K562 (cell line): Measurements from ENCODE around the gene ANO1. TPM values are rescaled to one million over a fixed set of nuclear protein-coding genes. Genes with fewer than 3 reads are reported as not detected.
A peak's percentile ranks its signal among the peaks of the same experiment; 100 is the strongest.

Source experiments
- AFF4 ChIP-seq: sonication (generic); formaldehyde crosslinking; IDR thresholded peaks from 2 replicates; pipeline ENCODE4 v1.8.0; 2023; ENCODE audit warnings: mild to moderate bottlenecking, missing genetic modification reagents
- CC2D1A ChIP-seq: fragments of 450-650 bp; IDR thresholded peaks from 2 replicates; pipeline ENCODE4 v1.6.1; 2017; ENCODE audit warnings: mild to moderate bottlenecking
- DEAF1 ChIP-seq: fragments of 450-650 bp; formaldehyde crosslinking; IDR thresholded peaks from 2 replicates; pipeline ENCODE4 v1.4.0; 2020; ENCODE audit warnings: mild to moderate bottlenecking, moderate library complexity
- ESRRA ChIP-seq: fragments of 450-650 bp; IDR thresholded peaks from 2 replicates; pipeline ENCODE4 v1.6.1; 2014; ENCODE audit warnings: low read depth, mild to moderate bottlenecking, moderate library complexity, borderline replicate concordance
- HLTF ChIP-seq: fragments of 450-650 bp; IDR thresholded peaks from 2 replicates; pipeline ENCODE4 v1.6.1; 2016
- KLF16 ChIP-seq: IDR thresholded peaks from 2 replicates; pipeline ENCODE4 v1.6.1; 2016; ENCODE audit warnings: antibody characterized with exemption
- LEF1 ChIP-seq: fragments of 450-650 bp; IDR thresholded peaks from 2 replicates; pipeline ENCODE4 v1.6.1; 2016; ENCODE audit warnings: mild to moderate bottlenecking
- MAFG ChIP-seq: fragments of 450-650 bp; conservative IDR thresholded peaks from 2 replicates; pipeline ENCODE4 v1.6.1; 2016; ENCODE audit warnings: missing genetic modification characterization, missing compliant biosample characterization
- NFE2 ChIP-seq: IDR thresholded peaks from 2 replicates; pipeline ENCODE4 v1.6.1; 2014; ENCODE audit warnings: antibody characterized with exemption, low read depth
- STAG1 ChIP-seq: sonication (generic); formaldehyde crosslinking; IDR thresholded peaks from 2 replicates; pipeline ENCODE4 v1.5.0; 2020; ENCODE audit warnings: missing genetic modification reagents, borderline replicate concordance
- TFAP4 ChIP-seq: sonication (generic); formaldehyde crosslinking; IDR thresholded peaks from 2 replicates; pipeline ENCODE4 v1.8.0; 2022; ENCODE audit warnings: missing genetic modification reagents, mild to moderate bottlenecking, moderate library complexity, borderline replicate concordance
- ZC3H8 ChIP-seq: fragments of 450-650 bp; IDR thresholded peaks from 2 replicates; pipeline ENCODE4 v1.6.1; 2017
- ZFP36 ChIP-seq: fragments of 150-350 bp; IDR thresholded peaks from 2 replicates; pipeline ENCODE4 v1.6.1; 2018; ENCODE audit warnings: low read length, low read depth; ENCODE audit not compliant: partially characterized antibody
- ZKSCAN1 ChIP-seq: fragments of 150-350 bp; IDR thresholded peaks from 2 replicates; pipeline ENCODE4 v1.6.1; 2016; ENCODE audit warnings: low read depth, low read length
- ZNF316 ChIP-seq: fragments of 450-650 bp; IDR thresholded peaks from 2 replicates; pipeline ENCODE4 v1.6.1; 2016
- ZNF384 ChIP-seq: IDR thresholded peaks from 2 replicates; pipeline ENCODE4 v1.6.1; 2012; ENCODE audit warnings: low read depth, low read length, improper control_type of control experiment
- ZNF655 ChIP-seq: fragments of 250-450 bp; sonication (Bioruptor Pico); IDR thresholded peaks from 2 replicates; pipeline ENCODE4 v1.5.0; 2021
- polyA plus RNA-seq, 8 experiments: library from polyadenylated mRNA; depleted of rRNA in 4 of 8; stranded (reverse) in 5 of 8; unstranded in 3 of 8; fragments of >200 nt; fragmentation: Nextera tagmentation in 2 of 8; fragmentation: Illumina TruSeq in 1 of 8; extraction: Ambion mirVana in 2 of 8; extraction: Trizol in 1 of 8; gene quantifications; 2 replicates each; pipeline versions ENCODE4 v1.2.1 to v1.2.3, GENCODE V29; 2011 to 2014; ENCODE audit warnings: inconsistent platforms in 1 of 8, missing spikeins in 1 of 8
- total RNA-seq, 7 experiments: library from RNA; depleted of rRNA in 6 of 7; stranded (reverse); fragments of >200 nt in 6 of 7; fragmentation: Illumina TruSeq in 2 of 7; extraction: Trizol in 2 of 7; gene quantifications; 2 replicates each; pipeline versions ENCODE4 v1.2.1 to v1.2.3, GENCODE V29; 2011 to 2021; ENCODE audit warnings: low replicate concordance in 1 of 7
- TF ChIP-seq, protein P1 (sequence below): sonication (generic); formaldehyde crosslinking; IDR thresholded peaks from 2 replicates; pipeline ENCODE4 v1.9.0; 2022; ENCODE audit warnings: mild to moderate bottlenecking, missing genetic modification reagents
- TF ChIP-seq, protein P2 (sequence below), 2 experiments: IDR thresholded peaks; 2 replicates each; pipeline ENCODE4 v1.6.1; 2011; ENCODE audit warnings: borderline replicate concordance in 1 of 2, control low read depth in 1 of 2, low read depth in 1 of 2, low read length in 1 of 2, mild to moderate bottlenecking in 1 of 2, mixed read lengths in 1 of 2, moderate library complexity in 1 of 2; ENCODE audit not compliant: insufficient read depth in 1 of 2, insufficient read length in 1 of 2, poor library complexity in 1 of 2, severe bottlenecking in 1 of 2; ENCODE audit errors: extremely low read depth in 1 of 2

ANO1 gene
- total and polyA plus RNA-seq, 9 of the 15 experiments (the other 6 are each of a cell fraction or from before 2014, with no cell fraction given) = not detected

DNA sequence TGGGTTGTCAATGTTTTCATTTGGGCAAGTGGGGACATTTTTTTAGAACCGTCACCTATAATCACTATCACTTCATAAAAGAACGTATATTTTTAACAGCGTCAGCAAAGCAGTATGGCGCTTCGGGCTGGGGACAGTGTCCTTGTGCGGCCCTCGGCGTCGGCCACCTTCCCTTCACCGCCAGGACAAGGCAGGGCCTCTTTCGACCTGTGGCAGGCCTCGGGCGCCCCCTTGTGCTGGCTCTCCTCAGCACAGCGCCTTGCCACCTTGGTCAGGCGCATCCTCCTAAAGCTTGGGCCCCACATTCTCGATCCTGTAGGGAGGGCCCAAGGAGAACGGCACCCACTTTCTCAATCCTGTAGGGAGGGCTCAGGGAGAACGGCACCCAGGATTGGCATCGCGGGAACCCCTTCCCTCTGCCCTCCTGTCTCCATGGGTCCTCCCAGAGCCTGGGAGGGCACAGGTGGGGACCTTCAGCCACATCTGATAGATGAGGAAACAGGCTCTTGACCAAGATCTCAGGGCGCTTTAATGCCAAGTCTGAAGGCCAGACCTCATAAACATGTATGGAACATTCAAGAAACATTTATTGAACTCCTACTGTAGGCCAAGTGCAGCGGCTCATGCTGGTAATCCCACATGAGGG, 113.5 kb downstream of the ANO1 start (continued):
- TF ChIP-seq AFF4 = no peak
- TF ChIP-seq ZNF655 (CRISPR knock-in tag) = no peak
- TF ChIP-seq STAG1 (CRISPR knock-in tag) = peak; percentile 98
- TF ChIP-seq CC2D1A = peak; percentile 45; the same call in 1 of the 2 replicates
- peak; percentile 84 for TF ChIP-seq DEAF1 (CRISPR knock-in tag)
- peak; percentile 42; the same call in 1 of the 2 replicates for TF ChIP-seq TFAP4 (CRISPR knock-in tag)
- TF ChIP-seq ZNF384 = 0 out of 2 replicates have a peak, but pooled peaks have one; percentile 7
- no peak for TF ChIP-seq ZC3H8
- TF ChIP-seq ZNF316 = peak; percentile 50; the same call in 1 of the 2 replicates
- TF ChIP-seq ZKSCAN1 = peak; percentile 55; the same call in 1 of the 2 replicates
- 0 out of 2 replicates have a peak, but pooled peaks have one; percentile 15 for TF ChIP-seq ESRRA
- TF ChIP-seq, protein P1, sequence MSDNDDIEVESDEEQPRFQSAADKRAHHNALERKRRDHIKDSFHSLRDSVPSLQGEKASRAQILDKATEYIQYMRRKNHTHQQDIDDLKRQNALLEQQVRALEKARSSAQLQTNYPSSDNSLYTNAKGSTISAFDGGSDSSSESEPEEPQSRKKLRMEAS (CRISPR knock-in tag) = no peak
- no peak for TF ChIP-seq MAFG (tag)
- no peak for TF ChIP-seq LEF1
- TF ChIP-seq KLF16 = 0 out of 2 replicates have a peak, but pooled peaks have one; percentile 13
- peak; percentile 20 for TF ChIP-seq ZFP36
- no peak for TF ChIP-seq NFE2
- TF ChIP-seq HLTF = no peak
- TF ChIP-seq, protein P2, sequence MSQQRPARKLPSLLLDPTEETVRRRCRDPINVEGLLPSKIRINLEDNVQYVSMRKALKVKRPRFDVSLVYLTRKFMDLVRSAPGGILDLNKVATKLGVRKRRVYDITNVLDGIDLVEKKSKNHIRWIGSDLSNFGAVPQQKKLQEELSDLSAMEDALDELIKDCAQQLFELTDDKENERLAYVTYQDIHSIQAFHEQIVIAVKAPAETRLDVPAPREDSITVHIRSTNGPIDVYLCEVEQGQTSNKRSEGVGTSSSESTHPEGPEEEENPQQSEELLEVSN (IDR thresholded peaks at IDR 0.05; ENCODE audit: borderline replicate concordance in 1 of 2, extremely low read depth in 1 of 2, insufficient read depth in 1 of 2, insufficient read length in 1 of 2, low read depth in 1 of 2, low read length in 1 of 2, poor library complexity in 1 of 2, severe bottlenecking in 1 of 2) = peak in 1 of 2 experiments; percentile 55
